Measurements from ENCODE around the gene ELL2. TPM values are rescaled to one million over a fixed set of nuclear protein-coding genes. Genes with fewer than 3 reads are reported as not detected.

The ELL2 gene
- total and polyA plus RNA-seq, 9 of the 15 experiments (the other 6 are each of a cell fraction or from before 2014, with no cell fraction given), result 4.3 to 18.3 (median 14.5) TPM

DNA sequence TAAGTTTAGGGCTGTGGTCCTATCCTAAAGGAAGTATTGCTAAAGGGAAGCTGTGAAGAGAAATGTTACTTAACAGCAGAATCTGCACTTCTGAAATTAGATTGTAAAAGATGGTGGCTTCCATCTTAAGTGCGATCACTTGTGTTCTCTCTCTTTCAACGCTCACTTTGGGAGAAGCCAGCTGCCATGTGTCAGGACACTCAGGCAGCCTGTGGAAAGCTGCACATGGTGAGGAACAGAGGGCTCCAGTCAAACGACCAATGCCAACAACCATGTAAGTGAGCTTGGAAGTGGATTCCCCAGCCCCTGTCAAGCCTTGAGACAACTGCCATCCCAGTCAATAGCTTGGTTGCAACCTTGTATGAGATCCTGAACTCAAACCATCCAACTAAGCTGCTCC, 87.4 kb downstream of the ELL2 start:
- no TSS peak for BruUV-seq (replicated peaks)
- H2AFZ ChIP-seq (ENCODE audit: low read depth, low read length), result no peak overlapping the region
- ATAC-seq (no peak), FAIRE-seq (no peak), DNase-seq (ENCODE audit: extremely low read depth in 1 of 4, low spot score in 3 of 4) (no peak)
- no peaks in the 10 kb centered on the region for H3K9me3 ChIP-seq (replicated peaks; ENCODE audit: control insufficient read depth, insufficient read depth, low read depth, low read length)
- no peak for TF ChIP-seq ZNF41 (CRISPR knock-in tag; conservative IDR thresholded peaks at IDR 0.05)
- TF ChIP-seq, protein P1, sequence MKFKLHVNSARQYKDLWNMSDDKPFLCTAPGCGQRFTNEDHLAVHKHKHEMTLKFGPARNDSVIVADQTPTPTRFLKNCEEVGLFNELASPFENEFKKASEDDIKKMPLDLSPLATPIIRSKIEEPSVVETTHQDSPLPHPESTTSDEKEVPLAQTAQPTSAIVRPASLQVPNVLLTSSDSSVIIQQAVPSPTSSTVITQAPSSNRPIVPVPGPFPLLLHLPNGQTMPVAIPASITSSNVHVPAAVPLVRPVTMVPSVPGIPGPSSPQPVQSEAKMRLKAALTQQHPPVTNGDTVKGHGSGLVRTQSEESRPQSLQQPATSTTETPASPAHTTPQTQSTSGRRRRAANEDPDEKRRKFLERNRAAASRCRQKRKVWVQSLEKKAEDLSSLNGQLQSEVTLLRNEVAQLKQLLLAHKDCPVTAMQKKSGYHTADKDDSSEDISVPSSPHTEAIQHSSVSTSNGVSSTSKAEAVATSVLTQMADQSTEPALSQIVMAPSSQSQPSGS (CRISPR knock-in tag; IDR thresholded peaks at IDR 0.05), result no peak
- TF ChIP-seq, protein P2, sequence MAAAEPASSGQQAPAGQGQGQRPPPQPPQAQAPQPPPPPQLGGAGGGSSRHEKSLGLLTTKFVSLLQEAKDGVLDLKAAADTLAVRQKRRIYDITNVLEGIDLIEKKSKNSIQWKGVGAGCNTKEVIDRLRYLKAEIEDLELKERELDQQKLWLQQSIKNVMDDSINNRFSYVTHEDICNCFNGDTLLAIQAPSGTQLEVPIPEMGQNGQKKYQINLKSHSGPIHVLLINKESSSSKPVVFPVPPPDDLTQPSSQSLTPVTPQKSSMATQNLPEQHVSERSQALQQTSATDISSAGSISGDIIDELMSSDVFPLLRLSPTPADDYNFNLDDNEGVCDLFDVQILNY (CRISPR knock-in tag; IDR thresholded peaks at IDR 0.05), result no peak
- no peak for TF ChIP-seq BCOR (IDR thresholded peaks at IDR 0.05)
- TF ChIP-seq PHB (CRISPR knock-in tag; IDR thresholded peaks at IDR 0.05), result no peak
- no peak for TF ChIP-seq FOXP4 (CRISPR knock-in tag; IDR thresholded peaks at IDR 0.05; ENCODE audit: borderline replicate concordance)
- TF ChIP-seq ZFPM2 (CRISPR knock-in tag; IDR thresholded peaks at IDR 0.05), result no peak
- TF ChIP-seq ZNF586 (CRISPR knock-in tag; conservative IDR thresholded peaks at IDR 0.05), result no peak
- no peak for TF ChIP-seq ZNF551 (CRISPR knock-in tag; IDR thresholded peaks at IDR 0.05)
- TF ChIP-seq CREB5 (CRISPR knock-in tag; IDR thresholded peaks at IDR 0.05), result no peak
- TF ChIP-seq ZC3H11A (IDR thresholded peaks at IDR 0.05; ENCODE audit: low read depth, low read length), result no peak
- TF ChIP-seq HDAC6 (IDR thresholded peaks at IDR 0.05; ENCODE audit: low read depth, low read length), result no peak
- TF ChIP-seq ZBTB34 (CRISPR knock-in tag; IDR thresholded peaks at IDR 0.05), result no peak
- TF ChIP-seq ZNF384 (IDR thresholded peaks at IDR 0.05; ENCODE audit: low read depth, low read length), result no peak
- no peaks in the 10 kb centered on the region for H4K20me1 ChIP-seq (replicated peaks; ENCODE audit: control insufficient read depth, insufficient read depth, low read length)
- H3K27ac ChIP-seq (ENCODE audit: extremely low read depth, low read depth, low read length), result no peak overlapping the region
- ChIA-PET POLR2A (interaction anchor here (1.8 kb wide), 1 partner anchor 10 kb away, joined by 6 read pairs; no protein-coding TSS in a partner anchor), CTCF (ENCODE audit: low intra/inter-chr PET ratio) (no interaction called here)
- H3K36me3 ChIP-seq (ENCODE audit: control insufficient read depth, insufficient read depth, low read length), result no peaks in the 10 kb centered on the region
- H3K79me2 ChIP-seq (ENCODE audit: control insufficient read depth, insufficient read depth, low read length), result no peaks in the 10 kb centered on the region
- H3K4me1 ChIP-seq (replicated peaks in 1 of 2; ENCODE audit: control insufficient read depth in 2 of 2, insufficient read depth in 2 of 2, low read length in 2 of 2), result peaks cover 11 to 14% of the 10 kb centered on the region in 2 experiments; a peak in 3 of 5 replicates
- 32% methylated on average over 3 of the region's 3 CpGs for WGBS (ENCODE audit: insufficient coverage, low coverage, missing lambda C conversion rate)
- H3K4me2 ChIP-seq (ENCODE audit: insufficient read depth, low read length), result no peak overlapping the region
- in situ Hi-C loops (cut with MboI) (no loop called here), intact Hi-C loops (cut with micrococcal nuclease) (no loop called here)
- no peak overlapping the region for H3K9ac ChIP-seq (ENCODE audit: insufficient read depth in 1 of 2, low read depth in 2 of 2, low read length in 2 of 2)
- H3K9me1 ChIP-seq (ENCODE audit: control insufficient read depth, insufficient read depth, low read length), result no peaks in the 10 kb centered on the region
- H3K27me3 ChIP-seq (ENCODE audit: control insufficient read depth in 2 of 2, insufficient read depth in 2 of 2, low read length in 2 of 2), result no peaks in the 10 kb centered on the region
- no peak overlapping the region for H3K4me3 ChIP-seq

All from K562 (cell line).